AG09309 (cell line): Measurements from ENCODE around the gene CLDN19.
"Not testable (repeated sequence)": the region's sequence is repeated elsewhere in the genome, so short reads cannot be mapped to it uniquely, and the experiment has no call there.

Experiments
- DNase-seq: peaks from one replicate; pipeline ENCODE4 v3.0.0-alpha.2; 2010; ENCODE audit warnings: low read depth
- H3K4me3 ChIP-seq: 2 replicates; pipeline ENCODE4 v1.5.1; 2011; ENCODE audit warnings: mild to moderate bottlenecking, low read depth, low read length, moderate library complexity; ENCODE audit not compliant: control insufficient read depth
- TF ChIP-seq, protein P1 (sequence below): IDR thresholded peaks from 2 replicates; pipeline ENCODE4 v1.5.1; 2011; ENCODE audit warnings: mild to moderate bottlenecking, low read depth, low read length, inconsistent platforms; ENCODE audit not compliant: insufficient read depth, control insufficient read depth; ENCODE audit errors: missing control alignments

CLDN19 gene

DNA sequence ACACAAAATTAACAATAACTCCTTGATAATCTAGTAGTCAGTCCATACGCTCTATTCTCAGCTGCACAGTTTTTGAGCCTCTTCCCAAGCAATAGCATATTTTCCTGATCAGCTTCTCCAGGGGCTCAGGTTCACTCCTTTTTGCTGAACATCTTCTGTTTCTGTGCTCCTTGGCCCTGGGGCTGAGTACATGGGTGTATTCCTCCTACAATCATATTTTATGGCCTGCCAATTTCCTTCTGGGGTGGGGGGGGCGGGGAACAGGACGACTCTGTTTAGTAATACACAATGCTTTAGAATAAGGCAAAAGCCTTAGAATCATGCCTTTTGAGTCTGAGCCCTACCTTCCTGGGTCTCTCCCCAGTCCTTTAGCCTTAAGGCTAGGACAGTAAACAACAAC, 8.5 kb downstream of the CLDN19 start:
- no peak for DNase-seq
- H3K4me3 ChIP-seq, result no peak overlapping the region
- TF ChIP-seq, protein P1, sequence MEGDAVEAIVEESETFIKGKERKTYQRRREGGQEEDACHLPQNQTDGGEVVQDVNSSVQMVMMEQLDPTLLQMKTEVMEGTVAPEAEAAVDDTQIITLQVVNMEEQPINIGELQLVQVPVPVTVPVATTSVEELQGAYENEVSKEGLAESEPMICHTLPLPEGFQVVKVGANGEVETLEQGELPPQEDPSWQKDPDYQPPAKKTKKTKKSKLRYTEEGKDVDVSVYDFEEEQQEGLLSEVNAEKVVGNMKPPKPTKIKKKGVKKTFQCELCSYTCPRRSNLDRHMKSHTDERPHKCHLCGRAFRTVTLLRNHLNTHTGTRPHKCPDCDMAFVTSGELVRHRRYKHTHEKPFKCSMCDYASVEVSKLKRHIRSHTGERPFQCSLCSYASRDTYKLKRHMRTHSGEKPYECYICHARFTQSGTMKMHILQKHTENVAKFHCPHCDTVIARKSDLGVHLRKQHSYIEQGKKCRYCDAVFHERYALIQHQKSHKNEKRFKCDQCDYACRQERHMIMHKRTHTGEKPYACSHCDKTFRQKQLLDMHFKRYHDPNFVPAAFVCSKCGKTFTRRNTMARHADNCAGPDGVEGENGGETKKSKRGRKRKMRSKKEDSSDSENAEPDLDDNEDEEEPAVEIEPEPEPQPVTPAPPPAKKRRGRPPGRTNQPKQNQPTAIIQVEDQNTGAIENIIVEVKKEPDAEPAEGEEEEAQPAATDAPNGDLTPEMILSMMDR, result no peak

DNA sequence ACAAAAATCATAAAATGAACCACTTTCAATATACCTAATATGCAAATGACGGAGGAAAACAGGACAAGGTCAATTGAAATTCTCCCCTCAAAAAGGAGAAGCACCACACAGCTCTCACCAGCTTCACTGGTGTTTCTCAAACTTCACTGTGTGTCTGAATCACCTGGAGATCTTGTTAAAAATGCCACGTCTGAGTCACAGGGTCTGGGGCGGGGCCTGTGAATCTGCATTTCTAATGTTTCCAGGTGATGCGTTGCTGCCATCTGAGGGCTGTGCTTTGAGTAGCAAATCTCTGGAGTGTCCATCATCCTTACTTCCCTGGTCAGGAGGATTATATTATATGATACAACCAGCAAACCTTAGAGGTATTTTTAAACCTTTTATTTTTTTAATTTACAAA, 9.0 kb downstream of the CLDN19 start:
- H3K4me3 ChIP-seq, result no peak overlapping the region
- TF ChIP-seq, protein P1, result no peak
- DNase-seq, result no peak

DNA sequence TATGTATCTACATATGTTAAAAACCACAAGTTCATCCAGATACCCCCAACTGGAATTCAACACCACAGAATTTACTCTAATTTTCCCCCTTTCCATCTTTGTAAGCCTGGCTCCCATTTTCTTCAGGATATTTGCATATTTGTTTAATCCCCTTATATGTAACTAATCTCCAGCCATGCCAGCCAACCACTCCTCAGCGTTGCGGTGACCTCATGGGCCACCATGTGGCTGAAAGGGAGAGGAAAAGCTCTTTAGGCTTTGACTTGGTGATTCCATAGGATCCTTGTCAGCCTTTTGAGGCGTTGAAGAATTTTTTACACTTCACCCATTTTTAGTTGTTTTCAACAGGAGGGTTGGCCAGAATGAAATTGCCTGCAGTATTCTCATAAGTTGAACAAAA, 10.0 kb downstream of the CLDN19 start:
- TF ChIP-seq, protein P1, result no peak
- no peak overlapping the region for H3K4me3 ChIP-seq
- DNase-seq, result no peak

DNA sequence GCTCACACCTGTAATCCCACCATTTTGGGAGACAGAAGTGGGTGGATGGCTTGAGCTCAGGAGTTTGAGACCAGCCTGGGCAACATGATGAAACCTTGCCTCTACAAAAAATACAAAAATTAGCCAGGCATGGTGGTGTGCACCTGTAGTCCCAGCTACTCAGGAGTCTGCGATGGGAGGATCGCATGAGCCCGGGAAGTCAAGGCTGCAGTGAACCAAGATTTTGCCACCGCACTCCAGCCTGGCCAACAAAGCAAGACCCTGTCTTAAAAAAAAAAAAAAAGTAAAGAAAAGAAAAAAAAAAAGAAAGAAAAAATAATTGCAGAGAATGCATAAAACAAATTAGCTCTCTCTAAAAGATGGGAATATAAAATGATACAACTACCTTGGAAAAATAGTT, 14.2 kb downstream of the CLDN19 start:
- DNase-seq, H3K4me3 ChIP-seq: not testable (repeated sequence)

DNA sequence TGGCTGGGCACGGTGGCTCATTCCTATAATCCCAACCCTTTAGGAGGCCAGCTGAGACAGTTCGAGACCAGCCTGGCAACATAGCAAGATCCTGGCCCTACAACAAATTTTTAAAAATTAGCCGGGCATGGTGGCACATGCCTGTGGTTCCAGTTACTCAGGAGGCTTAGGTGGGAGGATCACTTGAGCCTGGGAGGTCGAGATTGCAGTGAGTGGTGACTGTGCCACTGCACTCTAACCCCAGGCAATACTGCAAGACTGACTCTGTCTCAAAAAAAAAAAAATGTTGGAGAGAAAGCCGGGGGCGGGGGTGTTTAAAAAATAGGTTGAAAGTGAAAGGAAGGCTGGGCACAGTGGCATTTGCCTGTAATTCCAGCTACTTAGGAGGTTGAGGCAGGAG, 16.5 kb downstream of the CLDN19 start:
- H3K4me3 ChIP-seq, result no peak overlapping the region
- TF ChIP-seq, protein P1, result no peak
- DNase-seq, result no peak

DNA sequence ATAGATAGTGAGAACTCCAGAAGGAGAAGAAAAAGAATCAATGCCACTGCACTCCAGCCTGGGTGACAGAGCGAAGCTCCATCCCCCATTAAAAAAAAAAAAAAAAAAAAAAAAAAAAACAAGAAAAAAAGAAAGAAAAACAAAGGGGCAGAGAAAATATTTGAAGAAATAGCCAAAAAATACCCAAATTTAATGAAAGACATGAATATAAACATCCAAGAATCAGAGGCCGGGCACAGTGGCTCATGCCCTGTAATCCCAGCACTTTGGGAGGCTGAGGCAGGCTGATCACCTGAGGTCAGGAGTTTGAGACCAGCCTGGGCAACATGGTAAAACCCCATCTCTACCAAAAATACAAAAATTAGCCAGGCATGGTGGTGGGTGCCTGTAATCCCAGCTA, 17.6 kb downstream of the CLDN19 start:
- not testable (repeated sequence) for H3K4me3 ChIP-seq, DNase-seq

DNA sequence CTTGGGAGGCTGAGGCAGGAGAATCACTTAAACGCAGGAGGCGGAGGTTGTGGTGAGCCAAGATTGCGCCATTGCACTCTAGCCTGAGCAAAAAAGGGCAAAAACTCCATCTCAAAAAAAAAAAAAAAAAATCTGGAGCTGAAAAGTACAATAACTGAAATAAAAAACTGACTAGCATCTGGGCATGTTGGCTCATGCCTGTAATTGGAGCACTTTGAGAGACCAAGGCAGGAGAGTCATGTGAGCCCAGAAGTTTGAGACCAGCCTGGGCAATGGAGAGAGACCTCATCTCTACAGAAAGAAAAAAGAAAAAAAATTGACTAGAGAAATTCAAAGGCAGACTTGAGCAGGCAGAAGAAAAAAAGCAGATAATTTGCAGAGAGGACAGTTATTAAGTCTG, 18.1 kb downstream of the CLDN19 start:
- TF ChIP-seq, protein P1, result no peak
- no peak overlapping the region for H3K4me3 ChIP-seq
- DNase-seq, result no peak

DNA sequence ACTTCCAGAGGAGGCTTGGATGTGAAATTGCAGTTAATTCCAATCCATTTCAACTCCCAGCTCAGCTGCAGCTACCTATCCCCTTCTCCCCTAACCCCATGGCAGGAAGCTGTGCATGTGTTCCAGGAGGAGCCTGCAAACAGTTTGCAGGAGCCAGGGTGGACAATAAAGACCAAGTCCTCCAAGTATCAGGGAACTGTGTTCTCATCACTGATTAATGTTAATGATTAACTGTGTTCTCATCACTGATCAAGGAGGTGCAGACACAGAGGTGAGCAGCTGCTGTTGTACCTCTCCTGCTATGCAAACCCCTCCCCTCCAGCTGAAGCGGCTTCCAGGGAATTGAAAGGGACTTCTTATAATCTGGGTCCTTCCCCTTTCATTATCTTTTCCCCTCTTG, 19.2 kb downstream of the CLDN19 start:
- no peak for DNase-seq
- TF ChIP-seq, protein P1, result no peak
- H3K4me3 ChIP-seq, result no peak overlapping the region

DNA sequence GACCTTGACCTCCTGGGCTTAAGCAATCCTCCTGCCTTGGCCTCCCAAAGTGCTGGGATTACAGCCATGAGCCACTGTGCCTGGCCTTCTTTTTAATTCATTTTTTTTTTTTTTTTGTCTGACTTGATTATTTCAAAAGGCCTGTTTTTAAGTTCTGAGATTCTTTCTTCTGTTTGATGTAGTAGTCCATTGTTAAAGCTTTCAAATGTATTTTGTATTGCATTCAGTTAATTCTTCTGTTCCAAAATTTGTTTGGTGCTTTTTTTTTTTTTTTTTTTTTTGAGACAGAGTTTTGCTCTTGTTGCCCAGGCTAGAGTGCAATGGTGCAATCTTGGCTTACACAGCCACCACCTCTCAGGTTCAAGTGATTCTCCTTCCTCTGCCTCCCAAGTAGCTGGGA, 25.6 kb downstream of the CLDN19 start:
- H3K4me3 ChIP-seq, DNase-seq: not testable (repeated sequence)
